IPS DF 19.7 (cell line): Measurements from ENCODE around the gene NKG7.
"Not testable (repeated sequence)": the region's sequence is repeated elsewhere in the genome, so short reads cannot be mapped to it uniquely, and the experiment has no call there.

Source experiments
- DNase-seq: peaks from one replicate; pipeline ENCODE4 v3.0.0-alpha.2; 2013; ENCODE audit warnings: low read depth, low spot score

The NKG7 gene, protein sequence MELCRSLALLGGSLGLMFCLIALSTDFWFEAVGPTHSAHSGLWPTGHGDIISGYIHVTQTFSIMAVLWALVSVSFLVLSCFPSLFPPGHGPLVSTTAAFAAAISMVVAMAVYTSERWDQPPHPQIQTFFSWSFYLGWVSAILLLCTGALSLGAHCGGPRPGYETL

DNA sequence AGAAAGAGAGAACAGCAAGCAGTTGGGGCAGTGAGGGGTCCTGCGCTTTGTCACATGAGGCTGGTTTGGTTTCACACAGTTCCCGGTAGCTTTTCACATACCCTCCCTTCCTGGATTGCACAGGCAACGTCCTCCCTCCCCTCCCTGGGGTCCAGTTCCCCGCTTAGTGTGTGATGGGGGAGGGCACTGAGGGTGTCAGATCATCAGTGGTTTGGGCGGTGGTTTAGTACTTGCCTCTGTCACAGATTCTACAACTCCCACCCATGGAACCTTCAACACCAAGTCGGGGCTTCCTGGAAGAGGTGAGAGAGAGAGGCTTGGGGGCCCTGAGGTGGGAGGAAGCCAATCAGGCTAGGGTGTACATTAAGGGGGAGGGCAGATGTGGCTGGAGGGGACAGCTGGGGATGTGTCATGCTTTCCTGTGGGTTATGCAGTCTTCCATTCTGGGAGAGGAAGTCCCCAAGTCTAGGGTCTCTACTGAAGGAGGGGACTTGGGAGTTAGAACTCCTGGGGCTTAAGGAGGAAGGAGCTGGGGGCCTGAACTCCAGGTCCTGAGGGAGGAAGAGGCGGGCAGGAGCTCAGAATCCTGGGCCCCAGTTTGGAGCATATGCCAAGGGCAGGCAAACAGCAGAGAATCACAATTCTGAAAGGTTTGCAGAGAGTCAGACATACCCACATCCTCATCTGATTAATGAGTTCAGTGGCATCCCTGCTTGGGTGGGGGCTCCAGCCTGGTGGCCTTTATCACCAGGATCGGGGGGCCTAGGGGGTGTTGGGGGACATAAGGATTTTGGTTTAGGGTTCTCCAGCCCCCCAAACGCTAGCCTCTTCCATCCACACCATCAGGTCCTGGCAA lies at the start of gene NKG7:
TSS of gene NKG7 (minus strand) at position 6 of the 856 bp plus-strand sequence. CDS start 119 bp downstream, outside the sequence.
- DNase-seq, result no peak

- no peak for DNase-seq
Measured at GRCh38 chr19:51422053-51422448, 49.6 kb upstream of the NKG7 start.

GRCh38 chr19:51421229-51422052 lies 49.0 kb upstream of the NKG7 start:
- no peak for DNase-seq

DNA sequence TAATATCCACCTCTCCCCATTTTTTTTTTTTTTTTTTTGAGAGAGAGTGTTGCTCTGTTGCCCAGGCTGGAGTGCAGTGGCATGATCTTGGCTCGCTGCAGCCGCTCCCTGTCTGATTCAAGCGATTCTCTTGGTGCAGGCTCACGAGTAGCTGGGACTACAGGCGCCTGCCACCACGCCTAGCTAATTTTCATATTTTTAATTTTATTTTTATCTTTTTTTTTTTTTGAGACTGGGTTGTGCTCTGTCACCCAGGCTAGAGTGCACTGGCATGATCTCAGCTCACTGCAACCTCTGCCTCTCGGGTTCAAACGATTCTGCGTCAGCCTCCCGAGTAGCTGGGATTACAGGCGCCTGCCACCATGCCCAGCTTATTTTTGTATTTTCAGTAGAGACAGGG lies 48.1 kb upstream of the NKG7 start:
- not testable (repeated sequence) for DNase-seq

DNA sequence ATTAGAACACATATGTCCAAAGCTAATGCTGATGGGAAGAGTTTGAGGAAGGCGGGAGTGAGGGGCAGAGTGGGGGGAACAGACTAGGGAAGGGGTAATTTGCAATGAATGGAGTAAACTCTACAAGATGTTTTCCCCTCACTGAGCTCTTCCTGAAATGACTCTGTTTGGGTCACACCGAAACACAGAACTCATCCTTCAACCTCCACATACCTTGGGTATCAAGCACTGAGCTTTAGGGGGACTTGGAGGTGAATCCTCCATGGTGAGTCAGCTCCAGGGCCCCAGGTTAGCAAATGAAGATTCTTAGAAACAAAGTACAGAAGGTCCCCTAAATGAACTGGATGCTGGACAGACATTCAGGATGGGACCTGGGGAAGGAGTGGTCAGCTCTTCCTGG lies 46.3 kb upstream of the NKG7 start:
- no peak for DNase-seq

GRCh38 chr19:51417810-51418157 lies 45.3 kb upstream of the NKG7 start:
- DNase-seq, result no peak

DNA sequence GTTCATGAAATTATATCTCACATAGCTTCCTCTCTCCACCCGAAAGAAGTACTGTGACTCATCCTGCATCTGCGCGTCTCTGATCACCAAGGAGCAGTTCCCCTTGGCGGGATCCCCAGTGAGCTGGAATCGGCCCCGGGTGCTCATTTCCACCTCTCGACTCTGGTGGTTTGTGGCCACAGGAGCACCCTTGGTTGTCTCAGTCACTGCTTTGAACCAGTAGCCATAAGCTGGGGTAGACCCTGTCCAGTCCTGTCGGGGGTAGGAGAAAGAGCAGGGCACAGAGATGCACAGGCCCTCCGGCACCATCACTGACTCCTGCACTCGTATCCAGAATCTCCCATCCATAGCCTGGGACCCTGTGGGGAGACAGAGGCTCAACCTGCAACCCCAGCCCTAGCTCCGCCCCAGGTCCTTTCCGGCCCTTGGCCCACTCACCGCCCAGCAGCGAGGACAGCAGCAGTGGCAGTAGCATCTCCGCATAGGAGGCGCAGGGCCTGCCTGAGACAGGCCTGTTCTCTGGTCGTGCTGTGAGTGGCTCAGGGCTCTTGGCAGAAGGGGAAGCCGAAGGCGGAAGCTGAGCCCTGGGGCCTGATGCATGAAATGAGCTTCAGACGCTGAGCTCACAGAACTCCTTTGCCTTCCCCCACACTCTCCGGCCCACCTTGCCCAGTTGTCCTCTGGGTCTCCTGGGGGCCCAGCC lies 44.8 kb upstream of the NKG7 start, which contains the start of gene SIGLEC10:
TSS of gene SIGLEC10 (minus strand) at position 536 of the 703 bp plus-strand sequence. CDS start at position 475, 61 bp downstream.
- no peak for DNase-seq

DNA sequence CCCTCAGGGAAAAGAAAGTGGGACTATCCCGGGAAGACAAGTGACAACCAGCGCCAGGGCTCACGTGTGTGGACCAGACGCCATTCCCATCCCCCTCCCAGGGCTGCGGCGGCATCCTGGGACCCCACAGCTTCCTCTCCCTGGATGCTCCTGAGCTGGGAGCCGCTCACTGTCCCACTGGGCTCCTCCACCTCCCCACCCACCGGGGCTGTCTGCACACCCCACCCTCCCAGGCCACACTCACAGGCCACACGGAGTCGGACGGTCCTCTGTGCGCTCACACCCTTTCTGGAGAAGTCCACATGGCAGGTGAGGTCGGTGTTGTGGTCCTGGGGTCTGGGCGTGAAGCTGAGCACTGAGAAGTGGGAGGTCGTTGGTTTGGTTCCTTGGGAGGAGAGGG lies 44.0 kb upstream of the NKG7 start:
- DNase-seq, result not testable (repeated sequence)

- no peak for DNase-seq
Measured at GRCh38 chr19:51415187-51415586, 42.7 kb upstream of the NKG7 start.

GRCh38 chr19:51410950-51411748 lies 38.7 kb upstream of the NKG7 start:
- DNase-seq, result no peak

GRCh38 chr19:51407511-51408131 lies 35.2 kb upstream of the NKG7 start:
- DNase-seq, result no peak

GRCh38 chr19:51402117-51402516 lies 29.7 kb upstream of the NKG7 start:
- DNase-seq, result no peak

DNA sequence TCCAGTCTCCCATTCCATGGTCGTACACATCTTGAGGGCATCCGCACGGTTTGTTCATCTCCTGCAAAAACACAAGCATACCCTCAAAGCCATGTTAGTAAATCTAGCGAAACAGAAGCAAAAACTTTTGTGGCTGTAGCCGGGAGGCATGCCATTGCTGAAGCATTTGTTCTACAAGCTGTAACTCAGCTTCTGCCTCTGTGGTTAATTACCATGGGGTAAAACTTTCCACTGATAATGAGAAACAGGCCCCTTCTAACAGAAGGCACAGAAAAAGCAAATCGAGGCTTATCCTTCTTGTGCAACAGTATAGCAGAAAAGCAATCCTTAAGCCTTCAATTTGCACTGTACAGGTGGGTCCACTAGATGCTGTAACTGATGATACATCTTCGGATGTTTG lies 27.5 kb upstream of the NKG7 start:
- not testable (repeated sequence) for DNase-seq

GRCh38 chr19:51399231-51399630 lies 26.8 kb upstream of the NKG7 start:
- DNase-seq, result no peak

DNA sequence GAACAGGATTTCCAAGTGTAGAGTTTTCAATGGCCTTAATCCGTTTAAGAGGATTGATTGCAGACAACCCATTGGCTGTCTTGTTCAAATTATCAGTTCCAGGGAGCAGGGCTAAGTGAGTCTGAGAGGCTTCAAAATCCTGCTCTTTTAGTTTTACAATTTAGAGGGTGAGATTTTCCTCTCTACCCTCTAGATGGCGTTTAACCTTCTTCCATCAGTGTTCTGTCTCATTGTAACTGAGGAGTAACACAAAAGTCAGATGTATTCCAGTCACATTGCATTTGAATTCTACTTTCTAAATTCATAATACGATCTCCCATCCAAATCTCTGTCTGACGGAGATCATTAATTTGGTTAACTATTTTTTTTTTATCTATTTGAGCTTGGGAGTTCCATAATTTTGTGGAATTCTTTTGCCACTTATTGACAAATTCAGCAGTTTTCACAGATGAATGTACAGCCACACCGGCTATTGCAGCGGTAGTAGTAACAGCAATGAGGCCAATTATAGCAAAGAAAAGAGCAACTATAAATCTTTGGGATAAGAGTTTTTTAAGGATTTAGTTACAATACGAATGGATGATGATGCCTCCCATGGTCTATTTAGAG lies 25.7 kb upstream of the NKG7 start:
- no peak for DNase-seq

DNA sequence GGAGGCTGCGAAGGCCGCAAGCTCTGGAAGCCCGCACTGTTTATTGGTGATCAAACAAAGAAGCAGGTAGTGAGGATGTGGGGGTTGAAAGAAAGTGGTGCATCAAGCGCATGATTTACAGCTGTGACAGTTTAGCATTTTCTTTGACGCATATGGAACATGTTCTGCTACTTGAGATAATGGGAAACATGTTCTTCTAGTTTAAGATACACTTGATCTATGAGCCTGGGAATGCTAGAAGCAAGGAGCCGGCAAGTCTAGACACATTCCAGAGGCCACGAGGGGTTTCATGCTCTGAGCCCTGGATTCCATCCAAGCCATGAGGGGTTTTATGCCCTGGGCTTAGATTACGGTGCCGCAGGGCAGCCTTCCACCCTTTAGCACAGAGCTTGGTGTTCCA lies 25.0 kb upstream of the NKG7 start:
- not testable (repeated sequence) for DNase-seq

- no peak for DNase-seq
Measured at GRCh38 chr19:51396175-51396574, 23.7 kb upstream of the NKG7 start.

- peak; percentile 100 for DNase-seq
Measured at GRCh38 chr19:51394050-51394836, 21.8 kb upstream of the NKG7 start.

DNA sequence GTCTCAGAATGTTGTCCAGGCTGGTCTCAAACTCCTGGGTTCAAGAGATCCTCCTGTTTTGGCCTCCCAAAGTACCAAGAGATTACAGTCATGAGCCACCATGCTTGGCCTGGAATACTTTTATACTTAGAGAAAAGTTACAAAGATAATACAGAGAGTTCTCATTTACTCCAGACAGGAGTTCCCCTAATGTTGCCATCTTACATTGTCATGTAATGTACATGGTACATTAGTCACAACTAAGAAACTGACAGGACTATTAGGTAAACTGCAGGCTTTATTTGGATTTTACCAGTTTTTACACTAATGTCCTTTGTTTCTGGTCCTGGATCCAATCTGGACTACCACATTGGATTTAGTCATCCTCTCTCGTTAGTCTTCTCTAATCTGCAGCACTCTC lies 20.2 kb upstream of the NKG7 start:
- no peak for DNase-seq
